H9 (cell line): ENCODE results near the gene CABS1. TPM values are rescaled to one million over a fixed set of nuclear protein-coding genes. Genes with fewer than 3 reads are reported as not detected.

Source experiments
- DNase-seq: peaks from one replicate; pipeline ENCODE4 v3.0.0-alpha.2; 2017
- H2AFZ ChIP-seq: one replicate; pipeline ENCODE4 v1.6.1; 2013; ENCODE audit warnings: mild to moderate bottlenecking, low read length, control low read depth, moderate library complexity
- H2AK5ac ChIP-seq: 2 replicates; pipeline ENCODE4 v1.6.1; 2013; ENCODE audit warnings: low read length, control low read depth, mixed read lengths; ENCODE audit not compliant: insufficient read length
- H2BK120ac ChIP-seq: one replicate; pipeline ENCODE4 v1.6.1; 2013; ENCODE audit warnings: low read depth, mild to moderate bottlenecking, low read length, control low read depth, inconsistent platforms; ENCODE audit not compliant: poor library complexity, severe bottlenecking
- H2BK12ac ChIP-seq: 2 replicates; pipeline ENCODE4 v1.6.1; 2013; ENCODE audit warnings: low read length, control low read depth, mixed read lengths, low read depth; ENCODE audit not compliant: insufficient read length
- H2BK15ac ChIP-seq: 2 replicates; pipeline ENCODE4 v1.6.1; 2013; ENCODE audit warnings: low read depth, low read length, control low read depth
- H2BK20ac ChIP-seq: one replicate; pipeline ENCODE4 v1.6.1; 2013; ENCODE audit warnings: low read depth, mild to moderate bottlenecking, low read length, control low read depth, inconsistent platforms; ENCODE audit not compliant: poor library complexity, severe bottlenecking
- H2BK5ac ChIP-seq: 2 replicates; pipeline ENCODE4 v1.6.1; 2013; ENCODE audit warnings: low read length, control low read depth, mixed read lengths; ENCODE audit not compliant: insufficient read length
- H3K14ac ChIP-seq: 2 replicates; pipeline ENCODE4 v1.6.1; 2013; ENCODE audit warnings: low read length, control low read depth; ENCODE audit not compliant: insufficient read depth
- H3K18ac ChIP-seq: 2 replicates; pipeline ENCODE4 v1.6.1; 2013; ENCODE audit warnings: low read depth, mild to moderate bottlenecking, mixed read lengths, low read length, control low read depth; ENCODE audit not compliant: insufficient read length
- H3K23ac ChIP-seq: 2 replicates; pipeline ENCODE4 v1.6.1; 2013; ENCODE audit warnings: low read length, control low read depth, mixed read lengths, low read depth; ENCODE audit not compliant: insufficient read length
- H3K23me2 ChIP-seq: 2 replicates; pipeline ENCODE4 v1.6.1; 2013; ENCODE audit warnings: low read depth, mild to moderate bottlenecking, mixed read lengths, low read length, control low read depth; ENCODE audit not compliant: insufficient read length, poor library complexity, severe bottlenecking
- H3K27ac ChIP-seq: 2 replicates; pipeline ENCODE4 v1.5.1; 2013; ENCODE audit warnings: low read length, control low read depth, mixed read lengths, low read depth; ENCODE audit not compliant: insufficient read length
- H3K27me3 ChIP-seq: 2 replicates; pipeline ENCODE4 v1.6.1; 2013; ENCODE audit warnings: low read length, control low read depth, inconsistent platforms; ENCODE audit not compliant: insufficient read depth
- H3K4ac ChIP-seq: 2 replicates; pipeline ENCODE4 v1.6.1; 2013; ENCODE audit warnings: low read depth, mild to moderate bottlenecking, control low read depth, inconsistent platforms, low read length, moderate library complexity
- H3K4me1 ChIP-seq: 2 replicates; pipeline ENCODE4 v1.6.1; 2013; ENCODE audit warnings: low read length, control low read depth, inconsistent platforms; ENCODE audit not compliant: insufficient read depth
- H3K4me2 ChIP-seq: 2 replicates; pipeline ENCODE4 v1.6.1; 2013; ENCODE audit warnings: low read length, control low read depth, mixed read lengths; ENCODE audit not compliant: insufficient read length, insufficient read depth
- H3K56ac ChIP-seq: 2 replicates; pipeline ENCODE4 v1.6.1; 2013; ENCODE audit warnings: low read depth, mild to moderate bottlenecking, mixed read lengths, low read length, control low read depth; ENCODE audit not compliant: insufficient read length
- H3K79me1 ChIP-seq: 2 replicates; pipeline ENCODE4 v1.6.1; 2013; ENCODE audit warnings: low read depth, mild to moderate bottlenecking, moderate library complexity, low read length, control low read depth, inconsistent platforms; ENCODE audit not compliant: insufficient read depth, poor library complexity, severe bottlenecking
- H3K79me2 ChIP-seq: 2 replicates; pipeline ENCODE4 v1.6.1; 2013; ENCODE audit warnings: low read length, control low read depth, inconsistent platforms; ENCODE audit not compliant: insufficient read depth
- H3K9ac ChIP-seq: 2 replicates; pipeline ENCODE4 v1.6.1; 2013; ENCODE audit warnings: low read length, control low read depth, mixed read lengths; ENCODE audit not compliant: insufficient read length; ENCODE audit errors: extremely low read depth
- H3K9me3 ChIP-seq: one replicate; pipeline ENCODE4 v1.6.1; 2013; ENCODE audit warnings: low read depth, low read length, inconsistent platforms; ENCODE audit not compliant: control insufficient read depth
- H3T11ph ChIP-seq: one replicate; pipeline ENCODE4 v1.6.1; 2013; ENCODE audit warnings: mild to moderate bottlenecking, low read length, control low read depth, inconsistent platforms
- H4K20me1 ChIP-seq: one replicate; pipeline ENCODE4 v1.6.1; 2013; ENCODE audit not compliant: control insufficient read depth, insufficient read length, insufficient read depth
- H4K5ac ChIP-seq: 2 replicates; pipeline ENCODE4 v1.6.1; 2013; ENCODE audit warnings: low read depth, mild to moderate bottlenecking, mixed read lengths, low read length, control low read depth; ENCODE audit not compliant: insufficient read length
- H4K8ac ChIP-seq: replicated peaks from 2 replicates; pipeline ENCODE4 v1.6.1; 2013; ENCODE audit warnings: low read length, control low read depth, mixed read lengths, low read depth; ENCODE audit not compliant: insufficient read length
- H4K91ac ChIP-seq: 2 replicates; pipeline ENCODE4 v1.6.1; 2013; ENCODE audit warnings: low read depth, mild to moderate bottlenecking, moderate library complexity, mixed read lengths, low read length, control low read depth; ENCODE audit not compliant: insufficient read length
- H3K27ac Mint-ChIP-seq, 3 experiments: 2 replicates in 2 of 3; 3 replicates in 1 of 3; pipeline ENCODE4 v1.8.0; 2020 to 2021; ENCODE audit warnings: mixed read lengths in 3 of 3, mild to moderate bottlenecking in 1 of 3, moderate library complexity in 1 of 3
- H3K27me3 Mint-ChIP-seq: 2 replicates; pipeline ENCODE4 v1.8.0; 2021; ENCODE audit warnings: low read depth, mild to moderate bottlenecking, moderate library complexity, mixed read lengths
- H3K36me3 Mint-ChIP-seq, 3 experiments: 2 replicates in 2 of 3; 3 replicates in 1 of 3; pipeline ENCODE4 v1.8.0; 2020 to 2021; ENCODE audit warnings: low read depth in 3 of 3, mixed read lengths in 3 of 3; ENCODE audit not compliant: insufficient read depth in 1 of 3
- H3K4me1 Mint-ChIP-seq, 2 experiments: 2 replicates each; pipeline ENCODE4 v1.8.0; 2020; ENCODE audit warnings: mixed read lengths in 2 of 2
- H3K4me3 Mint-ChIP-seq, 2 experiments: 2 replicates in 1 of 2; 3 replicates in 1 of 2; pipeline ENCODE4 v1.8.0; 2020 to 2021; ENCODE audit warnings: mild to moderate bottlenecking in 2 of 2, mixed read lengths in 2 of 2, moderate library complexity in 1 of 2
- H3K9me3 Mint-ChIP-seq, 2 experiments: 2 replicates in 1 of 2; 3 replicates in 1 of 2; pipeline ENCODE4 v1.8.0; 2020; ENCODE audit warnings: mild to moderate bottlenecking in 2 of 2, mixed read lengths in 2 of 2, moderate library complexity in 1 of 2
- CTCF ChIP-seq: fragments of 200-600 bp; sonication (generic); conservative IDR thresholded peaks from 3 replicates; pipeline ENCODE4 v1.8.0; 2021; ENCODE audit warnings: antibody characterized with exemption, mild to moderate bottlenecking
- WGBS: extraction: QIAGEN DNeasy Blood & Tissue Kit; methylation state at CpG from one replicate; pipeline ENCODE4 v1.1.7; 2013; ENCODE audit warnings: missing lambda C conversion rate, low lambda C conversion rate, mixed read lengths; ENCODE audit not compliant: insufficient read length; ENCODE audit errors: extremely low coverage; 5-methylcytosine and 5-hydroxymethylcytosine counted together
- total RNA-seq: library from RNA; stranded (reverse); gene quantifications from 2 replicates; pipeline ENCODE4 v1.2.1, GENCODE V29; 2021

The CABS1 gene
- total RNA-seq, 1 experiment from 2014 or later, result 0.15 TPM

GRCh38 chr4:70336043-70336442 lies 1.3 kb downstream of the CABS1 start:
- no peak overlapping the region for H4K5ac ChIP-seq
- no peak overlapping the region for H3K4ac ChIP-seq
- no peak overlapping the region for H2BK15ac ChIP-seq
- no peaks in the 10 kb centered on the region for H3K9me3 ChIP-seq
- no peaks in the 10 kb centered on the region for H3K27me3 ChIP-seq
- no peak overlapping the region for H2BK5ac ChIP-seq
- H3K79me1 ChIP-seq, result no peaks in the 10 kb centered on the region
- H3K27me3 Mint-ChIP-seq, result no peaks in the 10 kb centered on the region
- H3K56ac ChIP-seq, result no peak overlapping the region
- no peak overlapping the region for H2AK5ac ChIP-seq
- H3K23me2 ChIP-seq, result no peaks in the 10 kb centered on the region
- H3K36me3 Mint-ChIP-seq, result no peaks in the 10 kb centered on the region
- no peak overlapping the region for H3K18ac ChIP-seq
- no peak overlapping the region for H4K91ac ChIP-seq
- H3K4me1 Mint-ChIP-seq, result no peaks in the 10 kb centered on the region
- H3K4me3 Mint-ChIP-seq, result no peak overlapping the region
- no peak overlapping the region for H3K23ac ChIP-seq
- H3K9ac ChIP-seq, result no peak overlapping the region
- H3K27ac Mint-ChIP-seq, result no peak overlapping the region
- DNase-seq, result no peak
- no CpG with 5 or more reads among the region's 5 CpGs for WGBS
- H4K8ac ChIP-seq, result no peak overlapping the region
- H2BK120ac ChIP-seq, result no peak overlapping the region
- H3K4me1 ChIP-seq, result no peaks in the 10 kb centered on the region
- H3K79me2 ChIP-seq, result no peaks in the 10 kb centered on the region
- no peak overlapping the region for H3K27ac ChIP-seq
- H3T11ph ChIP-seq, result no peak overlapping the region
- H2AFZ ChIP-seq, result no peak overlapping the region
- no peaks in the 10 kb centered on the region for H3K9me3 Mint-ChIP-seq
- no peak overlapping the region for H2BK20ac ChIP-seq
- no peak overlapping the region for H2BK12ac ChIP-seq
- no peak overlapping the region for H3K4me2 ChIP-seq
- no peaks in the 10 kb centered on the region for H4K20me1 ChIP-seq
- TF ChIP-seq CTCF, result no peak
- no peak overlapping the region for H3K14ac ChIP-seq
